H9 (cell line): ENCODE data around the gene NEURL1. TPM values are rescaled to one million over a fixed set of nuclear protein-coding genes. Genes with fewer than 3 reads are reported as not detected.

ENCODE experiments used
- DNase-seq: peaks from one replicate; pipeline ENCODE4 v3.0.0-alpha.2; 2017
- H2AFZ ChIP-seq: one replicate; pipeline ENCODE4 v1.6.1; 2013; ENCODE audit warnings: mild to moderate bottlenecking, low read length, control low read depth, moderate library complexity
- H2AK5ac ChIP-seq: 2 replicates; pipeline ENCODE4 v1.6.1; 2013; ENCODE audit warnings: low read length, control low read depth, mixed read lengths; ENCODE audit not compliant: insufficient read length
- H2BK120ac ChIP-seq: one replicate; pipeline ENCODE4 v1.6.1; 2013; ENCODE audit warnings: low read depth, mild to moderate bottlenecking, low read length, control low read depth, inconsistent platforms; ENCODE audit not compliant: poor library complexity, severe bottlenecking
- H2BK12ac ChIP-seq: 2 replicates; pipeline ENCODE4 v1.6.1; 2013; ENCODE audit warnings: low read length, control low read depth, mixed read lengths, low read depth; ENCODE audit not compliant: insufficient read length
- H2BK15ac ChIP-seq: 2 replicates; pipeline ENCODE4 v1.6.1; 2013; ENCODE audit warnings: low read depth, low read length, control low read depth
- H2BK20ac ChIP-seq: one replicate; pipeline ENCODE4 v1.6.1; 2013; ENCODE audit warnings: low read depth, mild to moderate bottlenecking, low read length, control low read depth, inconsistent platforms; ENCODE audit not compliant: poor library complexity, severe bottlenecking
- H2BK5ac ChIP-seq: 2 replicates; pipeline ENCODE4 v1.6.1; 2013; ENCODE audit warnings: low read length, control low read depth, mixed read lengths; ENCODE audit not compliant: insufficient read length
- H3K14ac ChIP-seq: 2 replicates; pipeline ENCODE4 v1.6.1; 2013; ENCODE audit warnings: low read length, control low read depth; ENCODE audit not compliant: insufficient read depth
- H3K18ac ChIP-seq: 2 replicates; pipeline ENCODE4 v1.6.1; 2013; ENCODE audit warnings: low read depth, mild to moderate bottlenecking, mixed read lengths, low read length, control low read depth; ENCODE audit not compliant: insufficient read length
- H3K23ac ChIP-seq: 2 replicates; pipeline ENCODE4 v1.6.1; 2013; ENCODE audit warnings: low read length, control low read depth, mixed read lengths, low read depth; ENCODE audit not compliant: insufficient read length
- H3K23me2 ChIP-seq: 2 replicates; pipeline ENCODE4 v1.6.1; 2013; ENCODE audit warnings: low read depth, mild to moderate bottlenecking, mixed read lengths, low read length, control low read depth; ENCODE audit not compliant: insufficient read length, poor library complexity, severe bottlenecking
- H3K27ac ChIP-seq: 2 replicates; pipeline ENCODE4 v1.5.1; 2013; ENCODE audit warnings: low read length, control low read depth, mixed read lengths, low read depth; ENCODE audit not compliant: insufficient read length
- H3K27me3 ChIP-seq: 2 replicates; pipeline ENCODE4 v1.6.1; 2013; ENCODE audit warnings: low read length, control low read depth, inconsistent platforms; ENCODE audit not compliant: insufficient read depth
- H3K4ac ChIP-seq: 2 replicates; pipeline ENCODE4 v1.6.1; 2013; ENCODE audit warnings: low read depth, mild to moderate bottlenecking, control low read depth, inconsistent platforms, low read length, moderate library complexity
- H3K4me1 ChIP-seq: 2 replicates; pipeline ENCODE4 v1.6.1; 2013; ENCODE audit warnings: low read length, control low read depth, inconsistent platforms; ENCODE audit not compliant: insufficient read depth
- H3K4me2 ChIP-seq: 2 replicates; pipeline ENCODE4 v1.6.1; 2013; ENCODE audit warnings: low read length, control low read depth, mixed read lengths; ENCODE audit not compliant: insufficient read length, insufficient read depth
- H3K56ac ChIP-seq: 2 replicates; pipeline ENCODE4 v1.6.1; 2013; ENCODE audit warnings: low read depth, mild to moderate bottlenecking, mixed read lengths, low read length, control low read depth; ENCODE audit not compliant: insufficient read length
- H3K79me1 ChIP-seq: 2 replicates; pipeline ENCODE4 v1.6.1; 2013; ENCODE audit warnings: low read depth, mild to moderate bottlenecking, moderate library complexity, low read length, control low read depth, inconsistent platforms; ENCODE audit not compliant: insufficient read depth, poor library complexity, severe bottlenecking
- H3K79me2 ChIP-seq: 2 replicates; pipeline ENCODE4 v1.6.1; 2013; ENCODE audit warnings: low read length, control low read depth, inconsistent platforms; ENCODE audit not compliant: insufficient read depth
- H3K9ac ChIP-seq: 2 replicates; pipeline ENCODE4 v1.6.1; 2013; ENCODE audit warnings: low read length, control low read depth, mixed read lengths; ENCODE audit not compliant: insufficient read length; ENCODE audit errors: extremely low read depth
- H3K9me3 ChIP-seq: one replicate; pipeline ENCODE4 v1.6.1; 2013; ENCODE audit warnings: low read depth, low read length, inconsistent platforms; ENCODE audit not compliant: control insufficient read depth
- H3T11ph ChIP-seq: one replicate; pipeline ENCODE4 v1.6.1; 2013; ENCODE audit warnings: mild to moderate bottlenecking, low read length, control low read depth, inconsistent platforms
- H4K20me1 ChIP-seq: one replicate; pipeline ENCODE4 v1.6.1; 2013; ENCODE audit not compliant: control insufficient read depth, insufficient read length, insufficient read depth
- H4K5ac ChIP-seq: 2 replicates; pipeline ENCODE4 v1.6.1; 2013; ENCODE audit warnings: low read depth, mild to moderate bottlenecking, mixed read lengths, low read length, control low read depth; ENCODE audit not compliant: insufficient read length
- H4K8ac ChIP-seq: replicated peaks from 2 replicates; pipeline ENCODE4 v1.6.1; 2013; ENCODE audit warnings: low read length, control low read depth, mixed read lengths, low read depth; ENCODE audit not compliant: insufficient read length
- H4K91ac ChIP-seq: 2 replicates; pipeline ENCODE4 v1.6.1; 2013; ENCODE audit warnings: low read depth, mild to moderate bottlenecking, moderate library complexity, mixed read lengths, low read length, control low read depth; ENCODE audit not compliant: insufficient read length
- H3K27ac Mint-ChIP-seq, 3 experiments: 2 replicates in 2 of 3; 3 replicates in 1 of 3; pipeline ENCODE4 v1.8.0; 2020 to 2021; ENCODE audit warnings: mixed read lengths in 3 of 3, mild to moderate bottlenecking in 1 of 3, moderate library complexity in 1 of 3
- H3K27me3 Mint-ChIP-seq: 2 replicates; pipeline ENCODE4 v1.8.0; 2021; ENCODE audit warnings: low read depth, mild to moderate bottlenecking, moderate library complexity, mixed read lengths
- H3K36me3 Mint-ChIP-seq, 3 experiments: 2 replicates in 2 of 3; 3 replicates in 1 of 3; pipeline ENCODE4 v1.8.0; 2020 to 2021; ENCODE audit warnings: low read depth in 3 of 3, mixed read lengths in 3 of 3; ENCODE audit not compliant: insufficient read depth in 1 of 3
- H3K4me1 Mint-ChIP-seq, 2 experiments: 2 replicates each; pipeline ENCODE4 v1.8.0; 2020; ENCODE audit warnings: mixed read lengths in 2 of 2
- H3K4me3 Mint-ChIP-seq, 2 experiments: 2 replicates in 1 of 2; 3 replicates in 1 of 2; pipeline ENCODE4 v1.8.0; 2020 to 2021; ENCODE audit warnings: mild to moderate bottlenecking in 2 of 2, mixed read lengths in 2 of 2, moderate library complexity in 1 of 2
- H3K9me3 Mint-ChIP-seq, 2 experiments: 2 replicates in 1 of 2; 3 replicates in 1 of 2; pipeline ENCODE4 v1.8.0; 2020; ENCODE audit warnings: mild to moderate bottlenecking in 2 of 2, mixed read lengths in 2 of 2, moderate library complexity in 1 of 2
- WGBS: extraction: QIAGEN DNeasy Blood & Tissue Kit; methylation state at CpG from one replicate; pipeline ENCODE4 v1.1.7; 2013; ENCODE audit warnings: missing lambda C conversion rate, low lambda C conversion rate, mixed read lengths; ENCODE audit not compliant: insufficient read length; ENCODE audit errors: extremely low coverage; 5-methylcytosine and 5-hydroxymethylcytosine counted together
- total RNA-seq: library from RNA; stranded (reverse); gene quantifications from 2 replicates; pipeline ENCODE4 v1.2.1, GENCODE V29; 2021
- TF ChIP-seq, protein P1 (sequence below): fragments of 200-600 bp; sonication (generic); conservative IDR thresholded peaks from 3 replicates; pipeline ENCODE4 v1.8.0; 2021; ENCODE audit warnings: antibody characterized with exemption, mild to moderate bottlenecking

NEURL1 gene
- total RNA-seq, 1 experiment from 2014 or later: 1.2 TPM

DNA sequence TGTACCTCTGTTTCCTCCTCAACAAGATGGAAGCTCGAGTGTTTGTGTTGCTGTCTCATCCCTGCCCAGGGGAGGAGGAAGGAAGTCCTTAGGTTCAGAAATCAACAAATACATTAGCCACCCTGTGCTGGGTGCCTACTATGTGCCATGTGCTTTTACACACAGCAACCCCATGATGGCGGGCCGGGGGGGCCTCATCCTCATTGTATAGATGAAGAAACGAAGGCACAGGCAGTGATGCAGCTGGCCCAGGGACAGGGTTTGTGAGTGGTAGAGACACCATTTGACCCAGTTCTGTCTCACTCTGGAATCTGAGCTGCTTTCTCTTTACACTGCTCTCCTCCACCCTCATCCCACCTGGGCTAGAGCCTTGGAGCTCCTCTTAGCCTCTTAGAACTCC lies 39.5 kb upstream of the NEURL1 start:
- Histone ChIP-seq H4K91ac (no peak overlapping the region), H3K9ac (no peak overlapping the region), H3K4me2 (no peak overlapping the region), H3K9me3 (no peaks in the 10 kb centered on the region), H2AK5ac (no peak overlapping the region), H3K18ac (no peak overlapping the region), H2BK20ac (no peak overlapping the region), H3K56ac (no peak overlapping the region), H2BK120ac (no peak overlapping the region), H3T11ph (no peak overlapping the region), H3K27ac (no peak overlapping the region), H2BK15ac (no peak overlapping the region), H3K23ac (no peak overlapping the region), H3K23me2 (no peaks in the 10 kb centered on the region), H3K79me2 (no peaks in the 10 kb centered on the region), H3K79me1 (no peaks in the 10 kb centered on the region), H3K4ac (no peak overlapping the region), H2AFZ (no peak overlapping the region), H4K20me1 (no peaks in the 10 kb centered on the region), H3K14ac (no peak overlapping the region), H4K5ac (no peak overlapping the region), H3K4me1 (no peaks in the 10 kb centered on the region), H4K8ac (no peak overlapping the region), H2BK5ac (no peak overlapping the region), H2BK12ac (no peak overlapping the region), H3K27me3 (no peaks in the 10 kb centered on the region)
- Mint-ChIP-seq H3K4me3 (no peak overlapping the region), H3K9me3 (no peaks in the 10 kb centered on the region), H3K27me3 (no peaks in the 10 kb centered on the region; the same call in 1 of the 2 replicates), H3K4me1 (peaks cover 4 to 12% of the 10 kb centered on the region in 2 experiments), H3K36me3 (peaks cover 0 to 6% (median 6%) of the 10 kb centered on the region in 3 experiments; a peak in 4 of 7 replicates), H3K27ac (peak overlapping the region in 1 of 3 experiments; percentile 55; a peak in 1 of 7 replicates)
- TF ChIP-seq, protein P1, sequence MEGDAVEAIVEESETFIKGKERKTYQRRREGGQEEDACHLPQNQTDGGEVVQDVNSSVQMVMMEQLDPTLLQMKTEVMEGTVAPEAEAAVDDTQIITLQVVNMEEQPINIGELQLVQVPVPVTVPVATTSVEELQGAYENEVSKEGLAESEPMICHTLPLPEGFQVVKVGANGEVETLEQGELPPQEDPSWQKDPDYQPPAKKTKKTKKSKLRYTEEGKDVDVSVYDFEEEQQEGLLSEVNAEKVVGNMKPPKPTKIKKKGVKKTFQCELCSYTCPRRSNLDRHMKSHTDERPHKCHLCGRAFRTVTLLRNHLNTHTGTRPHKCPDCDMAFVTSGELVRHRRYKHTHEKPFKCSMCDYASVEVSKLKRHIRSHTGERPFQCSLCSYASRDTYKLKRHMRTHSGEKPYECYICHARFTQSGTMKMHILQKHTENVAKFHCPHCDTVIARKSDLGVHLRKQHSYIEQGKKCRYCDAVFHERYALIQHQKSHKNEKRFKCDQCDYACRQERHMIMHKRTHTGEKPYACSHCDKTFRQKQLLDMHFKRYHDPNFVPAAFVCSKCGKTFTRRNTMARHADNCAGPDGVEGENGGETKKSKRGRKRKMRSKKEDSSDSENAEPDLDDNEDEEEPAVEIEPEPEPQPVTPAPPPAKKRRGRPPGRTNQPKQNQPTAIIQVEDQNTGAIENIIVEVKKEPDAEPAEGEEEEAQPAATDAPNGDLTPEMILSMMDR: no peak
- no CpG with 5 or more reads among the region's 4 CpGs for WGBS
- DNase-seq: no peak
